Activated naive CD8-positive, alpha-beta T cell treated with anti-CD3 and anti-CD28 coated beads for 36 hours (primary cell): ENCODE data around the gene ANO9. TPM values are rescaled to one million over a fixed set of nuclear protein-coding genes. Genes with fewer than 3 reads are reported as not detected.

Source experiments
- DNase-seq: peaks from one replicate; pipeline ENCODE4 v3.0.0; 2021
- H3K27ac Mint-ChIP-seq: one replicate; pipeline ENCODE4 v1.8.0; 2022; ENCODE audit warnings: mild to moderate bottlenecking, moderate library complexity, mixed read lengths
- H3K27me3 Mint-ChIP-seq: one replicate; pipeline ENCODE4 v1.8.0; 2022; ENCODE audit warnings: mild to moderate bottlenecking, mixed read lengths
- H3K36me3 Mint-ChIP-seq: one replicate; pipeline ENCODE4 v1.8.0; 2021; ENCODE audit warnings: mild to moderate bottlenecking, mixed read lengths
- H3K4me1 Mint-ChIP-seq: one replicate; pipeline ENCODE4 v1.8.0; 2021; ENCODE audit warnings: mixed read lengths
- H3K4me3 Mint-ChIP-seq: one replicate; pipeline ENCODE4 v1.8.0; 2022; ENCODE audit warnings: mild to moderate bottlenecking, moderate library complexity, mixed read lengths
- H3K9me3 Mint-ChIP-seq: one replicate; pipeline ENCODE4 v1.8.0; 2022; ENCODE audit warnings: mixed read lengths
- total RNA-seq, 2 experiments: library from RNA; stranded (reverse); gene quantifications; one replicate each; pipeline ENCODE4 v1.2.3, GENCODE V29; 2021

Gene ANO9
- total RNA-seq, 2 experiments from 2014 or later, result 22.2 to 22.9 TPM

- peak; percentile 75 for DNase-seq
- Mint-ChIP-seq H3K27me3 (no peaks in the 10 kb centered on the region), H3K27ac (peak overlapping the region; percentile 87), H3K4me3 (peak overlapping the region; percentile 90), H3K9me3 (no peaks in the 10 kb centered on the region), H3K4me1 (peaks cover 21% of the 10 kb centered on the region), H3K36me3 (peaks cover 13% of the 10 kb centered on the region)
Measured at GRCh38 chr11:450809-451451, 9.1 kb upstream of the ANO9 start.

- H3K4me1 Mint-ChIP-seq, result peaks cover 18% of the 10 kb centered on the region
- no peaks in the 10 kb centered on the region for H3K9me3 Mint-ChIP-seq
- peak within 1 kb of the TSS; percentile 87 for H3K27ac Mint-ChIP-seq
- peak; percentile 95 for DNase-seq
- H3K4me3 Mint-ChIP-seq, result peak within 1 kb of the TSS; percentile 90
- H3K27me3 Mint-ChIP-seq, result no peaks in the 10 kb centered on the region
- peaks cover 12% of the 10 kb centered on the region for H3K36me3 Mint-ChIP-seq
Measured at GRCh38 chr11:449889-450808, 8.3 kb upstream of the ANO9 start, which contains the start of gene PTDSS2. TSS of gene PTDSS2 (plus strand) at chr11:450279. CDS start at chr11:450456, 177 bp downstream.

- Mint-ChIP-seq H3K9me3 (no peaks in the 10 kb centered on the region), H3K4me1 (peaks cover 14% of the 10 kb centered on the region), H3K27ac (peak overlapping the region; percentile 93), H3K36me3 (peaks cover 6% of the 10 kb centered on the region), H3K27me3 (no peaks in the 10 kb centered on the region), H3K4me3 (peak overlapping the region; percentile 89)
- DNase-seq, result peak; percentile 98
Measured at GRCh38 chr11:447923-448731, 6.3 kb upstream of the ANO9 start.

GRCh38 chr11:446891-447290 is 5.1 kb upstream of the ANO9 start:
- H3K27ac Mint-ChIP-seq, result peak overlapping the region; percentile 69
- peaks cover 6% of the 10 kb centered on the region for H3K36me3 Mint-ChIP-seq
- DNase-seq, result no peak

GRCh38 chr11:445765-446588 is 4.2 kb upstream of the ANO9 start:
- Mint-ChIP-seq H3K27ac (no peak overlapping the region), H3K4me1 (peaks cover 8% of the 10 kb centered on the region), H3K9me3 (no peaks in the 10 kb centered on the region), H3K4me3 (peak overlapping the region; percentile 10), H3K27me3 (no peaks in the 10 kb centered on the region), H3K36me3 (no peaks in the 10 kb centered on the region)
- no peak for DNase-seq

More at GRCh38 chr11:446891-447290, 5.1 kb upstream of the ANO9 start:
- H3K4me1 Mint-ChIP-seq, result peaks cover 14% of the 10 kb centered on the region
- no peaks in the 10 kb centered on the region for H3K9me3 Mint-ChIP-seq
- no peaks in the 10 kb centered on the region for H3K27me3 Mint-ChIP-seq
- no peak overlapping the region for H3K4me3 Mint-ChIP-seq

- no peak overlapping the region for H3K27ac Mint-ChIP-seq
- no peak for DNase-seq
- no peaks in the 10 kb centered on the region for H3K27me3 Mint-ChIP-seq
- H3K4me1 Mint-ChIP-seq, result peaks cover 13% of the 10 kb centered on the region
- H3K9me3 Mint-ChIP-seq, result no peaks in the 10 kb centered on the region
- H3K4me3 Mint-ChIP-seq, result no peak overlapping the region
- no peaks in the 10 kb centered on the region for H3K36me3 Mint-ChIP-seq
Measured at GRCh38 chr11:444396-445144, 2.8 kb upstream of the ANO9 start.

GRCh38 chr11:443542-444199 is 1.9 kb upstream of the ANO9 start:
- Mint-ChIP-seq H3K9me3 (no peaks in the 10 kb centered on the region), H3K4me3 (no peak overlapping the region), H3K4me1 (peaks cover 15% of the 10 kb centered on the region), H3K27ac (no peak overlapping the region), H3K27me3 (no peaks in the 10 kb centered on the region), H3K36me3 (no peaks in the 10 kb centered on the region)
- DNase-seq, result no peak

- Mint-ChIP-seq H3K9me3 (no peaks in the 10 kb centered on the region), H3K27ac (no peak overlapping the region), H3K4me3 (no peak overlapping the region), H3K4me1 (peaks cover 15% of the 10 kb centered on the region), H3K27me3 (no peaks in the 10 kb centered on the region), H3K36me3 (no peaks in the 10 kb centered on the region)
- no peak for DNase-seq
Measured at GRCh38 chr11:442611-443081, 835 bp upstream of the ANO9 start.

GRCh38 chr11:441043-441417 is 781 bp downstream of the ANO9 start:
- Mint-ChIP-seq H3K27ac (no peak overlapping the region), H3K4me1 (peaks cover 18% of the 10 kb centered on the region), H3K27me3 (no peaks in the 10 kb centered on the region), H3K4me3 (peak overlapping the region; percentile 74), H3K9me3 (no peaks in the 10 kb centered on the region), H3K36me3 (no peaks in the 10 kb centered on the region)
- no peak for DNase-seq

- DNase-seq, result no peak
- H3K27me3 Mint-ChIP-seq, result no peaks in the 10 kb centered on the region
Measured at GRCh38 chr11:440065-441042, 1.5 kb downstream of the ANO9 start.

GRCh38 chr11:439315-440064 is 2.3 kb downstream of the ANO9 start:
- no peaks in the 10 kb centered on the region for H3K27me3 Mint-ChIP-seq
- H3K4me3 Mint-ChIP-seq, result no peak overlapping the region
- DNase-seq, result no peak
- no peak overlapping the region for H3K27ac Mint-ChIP-seq
- H3K36me3 Mint-ChIP-seq, result no peaks in the 10 kb centered on the region
- peaks cover 18% of the 10 kb centered on the region for H3K4me1 Mint-ChIP-seq
- no peaks in the 10 kb centered on the region for H3K9me3 Mint-ChIP-seq

More at GRCh38 chr11:440065-441042, 1.5 kb downstream of the ANO9 start:
- H3K36me3 Mint-ChIP-seq, result no peaks in the 10 kb centered on the region
- no peaks in the 10 kb centered on the region for H3K9me3 Mint-ChIP-seq
- H3K4me1 Mint-ChIP-seq, result peaks cover 18% of the 10 kb centered on the region
- H3K4me3 Mint-ChIP-seq, result peak overlapping the region; percentile 74
- H3K27ac Mint-ChIP-seq, result no peak overlapping the region
